GM19468 (cell line): ENCODE data around the gene TNFAIP2.
"Not testable (repeated sequence)": the region's sequence is repeated elsewhere in the genome, so short reads cannot be mapped to it uniquely, and the experiment has no call there.

Experiments
- ATAC-seq: cut with Tn5 transposase; IDR thresholded peaks from one replicate; pipeline ENCODE4 v1.9.1; 2021; ENCODE audit warnings: mild to moderate bottlenecking, moderate library complexity, moderate number of reproducible peaks; ENCODE audit not compliant: unreplicated experiment; ENCODE audit errors: extremely low read depth

TNFAIP2 gene

GRCh38 chr14:103146141-103146709 lies 23.0 kb downstream of the TNFAIP2 start:
- no peak for ATAC-seq

- ATAC-seq = no peak
Measured at GRCh38 chr14:103149351-103150237, 26.3 kb downstream of the TNFAIP2 start.

- no peak for ATAC-seq
Measured at GRCh38 chr14:103151270-103151945, 28.1 kb downstream of the TNFAIP2 start.

- no peak for ATAC-seq
Measured at GRCh38 chr14:103155010-103155409, 31.7 kb downstream of the TNFAIP2 start.

- ATAC-seq = not testable (repeated sequence)
Measured at GRCh38 chr14:103155416-103155815, 32.2 kb downstream of the TNFAIP2 start.

- no peak for ATAC-seq
Measured at GRCh38 chr14:103155826-103156394, 32.6 kb downstream of the TNFAIP2 start.

- ATAC-seq = no peak
Measured at GRCh38 chr14:103156651-103157378, 33.6 kb downstream of the TNFAIP2 start.

GRCh38 chr14:103157969-103158368 lies 34.7 kb downstream of the TNFAIP2 start:
- ATAC-seq = no peak

GRCh38 chr14:103158688-103159087 lies 35.4 kb downstream of the TNFAIP2 start:
- ATAC-seq = no peak

- no peak for ATAC-seq
Measured at GRCh38 chr14:103160321-103161053, 37.2 kb downstream of the TNFAIP2 start.

- no peak for ATAC-seq
Measured at GRCh38 chr14:103161054-103161397, 37.8 kb downstream of the TNFAIP2 start.

GRCh38 chr14:103163199-103163598 lies 39.9 kb downstream of the TNFAIP2 start:
- ATAC-seq = no peak

GRCh38 chr14:103164006-103164405 lies 40.7 kb downstream of the TNFAIP2 start:
- no peak for ATAC-seq

GRCh38 chr14:103164779-103165178 lies 41.5 kb downstream of the TNFAIP2 start:
- no peak for ATAC-seq

GRCh38 chr14:103165323-103165722 lies 42.1 kb downstream of the TNFAIP2 start:
- no peak for ATAC-seq

GRCh38 chr14:103169954-103170353 lies 46.7 kb downstream of the TNFAIP2 start:
- ATAC-seq = no peak

- not testable (repeated sequence) for ATAC-seq
Measured at GRCh38 chr14:103171206-103171605, 47.9 kb downstream of the TNFAIP2 start.

- no peak for ATAC-seq
Measured at GRCh38 chr14:103172921-103173320, 49.7 kb downstream of the TNFAIP2 start.

GRCh38 chr14:103173887-103174286 lies 50.6 kb downstream of the TNFAIP2 start:
- not testable (repeated sequence) for ATAC-seq
